Measurements from ENCODE around the gene CCDC27. TPM values are rescaled to one million over a fixed set of nuclear protein-coding genes. Genes with fewer than 3 reads are reported as not detected.

Gene CCDC27
- total RNA-seq, 1 experiment from 2014 or later, result not detected

DNA sequence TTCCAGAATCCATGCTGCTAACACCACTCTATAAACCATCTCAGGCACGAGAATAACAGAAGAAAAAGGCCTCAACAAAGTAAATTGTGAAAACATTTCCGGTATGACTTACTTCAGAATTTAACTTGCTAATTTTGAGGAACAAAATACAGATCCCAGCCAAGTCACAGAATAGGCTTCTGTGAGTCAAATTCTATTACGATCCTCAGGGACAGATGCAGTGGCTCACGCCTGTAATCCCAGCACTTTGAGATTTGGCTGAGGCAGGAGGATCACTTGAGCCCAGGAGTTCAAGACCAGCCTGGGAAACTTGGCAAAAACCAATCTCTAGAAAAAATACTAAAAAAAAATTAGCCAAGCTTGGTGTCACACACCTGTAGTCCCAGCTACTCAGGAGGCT, 8.8 kb upstream of the CCDC27 start (continued):
- TF ChIP-seq, protein P1, sequence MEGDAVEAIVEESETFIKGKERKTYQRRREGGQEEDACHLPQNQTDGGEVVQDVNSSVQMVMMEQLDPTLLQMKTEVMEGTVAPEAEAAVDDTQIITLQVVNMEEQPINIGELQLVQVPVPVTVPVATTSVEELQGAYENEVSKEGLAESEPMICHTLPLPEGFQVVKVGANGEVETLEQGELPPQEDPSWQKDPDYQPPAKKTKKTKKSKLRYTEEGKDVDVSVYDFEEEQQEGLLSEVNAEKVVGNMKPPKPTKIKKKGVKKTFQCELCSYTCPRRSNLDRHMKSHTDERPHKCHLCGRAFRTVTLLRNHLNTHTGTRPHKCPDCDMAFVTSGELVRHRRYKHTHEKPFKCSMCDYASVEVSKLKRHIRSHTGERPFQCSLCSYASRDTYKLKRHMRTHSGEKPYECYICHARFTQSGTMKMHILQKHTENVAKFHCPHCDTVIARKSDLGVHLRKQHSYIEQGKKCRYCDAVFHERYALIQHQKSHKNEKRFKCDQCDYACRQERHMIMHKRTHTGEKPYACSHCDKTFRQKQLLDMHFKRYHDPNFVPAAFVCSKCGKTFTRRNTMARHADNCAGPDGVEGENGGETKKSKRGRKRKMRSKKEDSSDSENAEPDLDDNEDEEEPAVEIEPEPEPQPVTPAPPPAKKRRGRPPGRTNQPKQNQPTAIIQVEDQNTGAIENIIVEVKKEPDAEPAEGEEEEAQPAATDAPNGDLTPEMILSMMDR (IDR thresholded peaks at IDR 0.05 in 2 of 3, conservative IDR thresholded peaks at IDR 0.05 in 1 of 3; ENCODE audit: borderline replicate concordance in 1 of 3, insufficient read depth in 1 of 3, low read depth in 2 of 3, low read length in 2 of 3), result no peak
- TF ChIP-seq, protein P2, sequence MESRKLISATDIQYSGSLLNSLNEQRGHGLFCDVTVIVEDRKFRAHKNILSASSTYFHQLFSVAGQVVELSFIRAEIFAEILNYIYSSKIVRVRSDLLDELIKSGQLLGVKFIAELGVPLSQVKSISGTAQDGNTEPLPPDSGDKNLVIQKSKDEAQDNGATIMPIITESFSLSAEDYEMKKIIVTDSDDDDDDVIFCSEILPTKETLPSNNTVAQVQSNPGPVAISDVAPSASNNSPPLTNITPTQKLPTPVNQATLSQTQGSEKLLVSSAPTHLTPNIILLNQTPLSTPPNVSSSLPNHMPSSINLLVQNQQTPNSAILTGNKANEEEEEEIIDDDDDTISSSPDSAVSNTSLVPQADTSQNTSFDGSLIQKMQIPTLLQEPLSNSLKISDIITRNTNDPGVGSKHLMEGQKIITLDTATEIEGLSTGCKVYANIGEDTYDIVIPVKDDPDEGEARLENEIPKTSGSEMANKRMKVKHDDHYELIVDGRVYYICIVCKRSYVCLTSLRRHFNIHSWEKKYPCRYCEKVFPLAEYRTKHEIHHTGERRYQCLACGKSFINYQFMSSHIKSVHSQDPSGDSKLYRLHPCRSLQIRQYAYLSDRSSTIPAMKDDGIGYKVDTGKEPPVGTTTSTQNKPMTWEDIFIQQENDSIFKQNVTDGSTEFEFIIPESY (IDR thresholded peaks at IDR 0.05; ENCODE audit: extremely low read depth, insufficient replicate concordance, low read length), result no peak
- TF ChIP-seq JUND (IDR thresholded peaks at IDR 0.05) (no peak), SIN3A (IDR thresholded peaks at IDR 0.05; ENCODE audit: low read depth) (no peak), TCF7L2 (IDR thresholded peaks at IDR 0.05; ENCODE audit: borderline replicate concordance, extremely low read depth, insufficient read depth, insufficient read length) (no peak), ZNF274 (IDR thresholded peaks at IDR 0.05; ENCODE audit: low read depth, low read length) (no peak), SRF (IDR thresholded peaks at IDR 0.05; ENCODE audit: low read depth) (no peak)
- TF ChIP-seq, protein P3, sequence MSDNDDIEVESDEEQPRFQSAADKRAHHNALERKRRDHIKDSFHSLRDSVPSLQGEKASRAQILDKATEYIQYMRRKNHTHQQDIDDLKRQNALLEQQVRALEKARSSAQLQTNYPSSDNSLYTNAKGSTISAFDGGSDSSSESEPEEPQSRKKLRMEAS (IDR thresholded peaks at IDR 0.05), result no peak

DNA sequence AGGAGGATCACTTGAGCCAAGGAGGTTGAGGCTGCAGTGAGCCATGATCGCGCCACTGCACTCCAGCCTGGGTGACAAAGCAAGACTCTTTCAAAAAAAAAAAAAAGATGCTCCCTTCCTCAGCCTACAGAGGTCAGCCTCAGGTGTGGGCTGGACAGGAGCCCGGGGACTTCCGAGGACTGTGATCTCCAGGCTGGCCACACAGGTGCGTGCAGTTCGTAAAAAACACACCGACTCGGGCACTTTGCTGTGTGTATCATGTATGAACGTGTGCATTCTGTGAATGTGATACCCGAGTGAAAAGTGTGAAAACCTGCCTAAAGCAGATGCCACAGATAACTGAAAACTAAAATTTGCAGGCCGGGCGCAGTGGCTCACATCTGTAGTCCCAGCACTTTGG, 8.4 kb upstream of the CCDC27 start:
- ChIA-PET POLR2A (no interaction called here), CTCF (interaction anchor here (1.6 kb wide), 1 partner anchor 291 kb away, joined by 4 read pairs; no protein-coding TSS in a partner anchor)
- no peak for DNase-seq (ENCODE audit: low read depth, low spot score)
- TF ChIP-seq EGR1 (IDR thresholded peaks at IDR 0.05; ENCODE audit: low read depth) (no peak), JUND (IDR thresholded peaks at IDR 0.05) (no peak), SIN3A (IDR thresholded peaks at IDR 0.05; ENCODE audit: low read depth) (no peak), ELF1 (IDR thresholded peaks at IDR 0.05; ENCODE audit: borderline replicate concordance, low read depth) (no peak), ZNF274 (IDR thresholded peaks at IDR 0.05; ENCODE audit: low read depth, low read length) (no peak), EZH2 (IDR thresholded peaks at IDR 0.05) (no peak), ZFX (IDR thresholded peaks at IDR 0.05) (no peak), CBX3 (IDR thresholded peaks at IDR 0.05; ENCODE audit: low read depth) (no peak), SP1 (IDR thresholded peaks at IDR 0.05; ENCODE audit: low read depth) (no peak)
- TF ChIP-seq, protein P4, sequence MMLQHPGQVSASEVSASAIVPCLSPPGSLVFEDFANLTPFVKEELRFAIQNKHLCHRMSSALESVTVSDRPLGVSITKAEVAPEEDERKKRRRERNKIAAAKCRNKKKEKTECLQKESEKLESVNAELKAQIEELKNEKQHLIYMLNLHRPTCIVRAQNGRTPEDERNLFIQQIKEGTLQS (IDR thresholded peaks at IDR 0.05), result no peak
- TF ChIP-seq, protein P1 (IDR thresholded peaks at IDR 0.05 in 2 of 3, conservative IDR thresholded peaks at IDR 0.05 in 1 of 3; ENCODE audit: borderline replicate concordance in 1 of 3, insufficient read depth in 1 of 3, low read depth in 2 of 3, low read length in 2 of 3), result no peak
- TF ChIP-seq, protein P3 (IDR thresholded peaks at IDR 0.05), result no peak
- TF ChIP-seq, protein P2 (IDR thresholded peaks at IDR 0.05; ENCODE audit: extremely low read depth, insufficient replicate concordance, low read length), result no peak

More for the DNA sequence above, 8.4 kb upstream of the CCDC27 start:
- no peak for ATAC-seq
- H3K27ac ChIP-seq (ENCODE audit: low read depth, low read length), result no peak overlapping the region
- H2AFZ ChIP-seq (ENCODE audit: low read depth, low read length, poor library complexity, severe bottlenecking), result no peak overlapping the region
- no peaks in the 10 kb centered on the region for H3K9me3 ChIP-seq (ENCODE audit: control insufficient read depth in 1 of 2, insufficient read depth in 1 of 2, low read depth in 1 of 2, low read length in 2 of 2)
- no peaks in the 10 kb centered on the region for H4K20me1 ChIP-seq (ENCODE audit: insufficient read depth)
- no peaks in the 10 kb centered on the region for H3K36me3 ChIP-seq (ENCODE audit: control insufficient read depth in 1 of 2, insufficient read depth in 2 of 2, low read length in 2 of 2)
- no peaks in the 10 kb centered on the region for H3K27me3 ChIP-seq (ENCODE audit: insufficient read depth, low read length)
- H3K9ac ChIP-seq (ENCODE audit: low read length), result no peak overlapping the region
- no peak overlapping the region for H3K4me3 ChIP-seq (replicated peaks in 1 of 2; ENCODE audit: low read depth in 1 of 2, low read length in 2 of 2)
- no TSS peak for BruUV-seq (replicated peaks)
- H3K4me2 ChIP-seq (ENCODE audit: low read length), result no peak overlapping the region
- RAD21 ChIA-PET (ENCODE audit: low non-redundant PET in 1 of 2, low total read pairs in 2 of 2, uncharacterized antibody in 2 of 2, unreplicated experiment in 2 of 2), result no interaction called here
- intact Hi-C loops (cut with micrococcal nuclease), result no loop called here
- no peaks in the 10 kb centered on the region for H3K9me2 ChIP-seq (ENCODE audit: insufficient read depth)
- no peaks in the 10 kb centered on the region for H3K79me2 ChIP-seq (ENCODE audit: insufficient read depth, low read length)
- no peaks in the 10 kb centered on the region for H3K4me1 ChIP-seq (ENCODE audit: control insufficient read depth in 1 of 2, insufficient read depth in 2 of 2, low read length in 2 of 2)

Data from HCT116 (cell line).